GM12878 (cell line): Measurements from ENCODE around the gene PDHA1. TPM values are rescaled to one million over a fixed set of nuclear protein-coding genes. Genes with fewer than 3 reads are reported as not detected.

Source experiments
- ATAC-seq: fragments of 200-7000 bp; cut with Tn5 transposase; 3 replicates; pipeline ENCODE4 v1.9.1; 2020; ENCODE audit warnings: mild to moderate bottlenecking, moderate library complexity
- BruUV-seq: library from RNA; stranded (reverse); fragments of 400-500 nt; replicated peaks from 2 replicates; lab custom pipeline; 2021; lab: Mats Ljungman, UMichigan
- CTCF ChIA-PET: fragments of 300-600 bp; sonication (Branson Sonifier 250); formaldehyde crosslinking; extraction: SDS; loops from one replicate; lab custom pipeline; 2021; ENCODE audit warnings: inconsistent platforms; lab: Yijun Ruan, JAX
- POLR2A ChIA-PET: fragments of 350-600 bp; formaldehyde crosslinking; extraction: SDS; loops from one replicate; lab custom pipeline; 2021; ENCODE audit warnings: inconsistent platforms; lab: Charles Lee
- RAD21 ChIA-PET: fragments of 300-600 bp; sonication (Branson Sonifier 250); formaldehyde crosslinking; loops from one replicate; lab custom pipeline; 2023; ENCODE audit warnings: antibody characterized with exemption; ENCODE audit not compliant: unreplicated experiment; lab: Charles Lee
- SMC1A ChIA-PET: fragments of 300-600 bp; sonication (Branson Sonifier 250); formaldehyde crosslinking; loops from one replicate; lab custom pipeline; 2023; ENCODE audit not compliant: unreplicated experiment, uncharacterized antibody; lab: Charles Lee
- DNase-seq: peaks from one replicate; pipeline ENCODE4 v3.0.0-alpha.2; 2011; ENCODE audit warnings: low read depth, low spot score
- FAIRE-seq: peaks from 3 replicates; lab custom pipeline; 2011; peaks lifted over from hg19 to GRCh38; lab: Jason Lieb, UNC
- H2AFZ ChIP-seq: 2 replicates; pipeline ENCODE4 v1.6.0; 2011; ENCODE audit warnings: low read depth, low read length, control low read depth; ENCODE audit not compliant: control insufficient read depth
- H3K27ac ChIP-seq: 2 replicates; pipeline ENCODE4 v1.5.1; 2011; ENCODE audit warnings: control low read depth; ENCODE audit not compliant: control insufficient read depth, insufficient read depth
- H3K27me3 ChIP-seq, 2 experiments: replicated peaks in 1 of 2; 2 replicates each; pipeline versions ENCODE4 v1.6.0 to v1.6.1; 2011; ENCODE audit warnings: low read length in 1 of 2; ENCODE audit not compliant: control insufficient read depth in 2 of 2, insufficient read depth in 2 of 2
- H3K36me3 ChIP-seq, 2 experiments: 2 replicates each; pipeline ENCODE4 v1.5.1; 2011; ENCODE audit warnings: low read length in 1 of 2; ENCODE audit not compliant: control insufficient read depth in 2 of 2, insufficient read depth in 2 of 2
- H3K4me1 ChIP-seq: 2 replicates; pipeline ENCODE4 v1.6.1; 2011; ENCODE audit warnings: mild to moderate bottlenecking, low read length, moderate library complexity, mixed read lengths; ENCODE audit not compliant: control insufficient read depth, insufficient read depth
- H3K4me2 ChIP-seq: 2 replicates; pipeline ENCODE4 v1.6.0; 2011; ENCODE audit warnings: control low read depth; ENCODE audit not compliant: control insufficient read depth, insufficient read depth
- H3K4me3 ChIP-seq: fragments of 200-600 bp; sonication (generic); 2 replicates; pipeline ENCODE4 v1.5.1; 2016
- H3K79me2 ChIP-seq: 2 replicates; pipeline ENCODE4 v1.6.0; 2011; ENCODE audit warnings: low read length; ENCODE audit not compliant: control insufficient read depth, insufficient read depth
- H3K9ac ChIP-seq: 2 replicates; pipeline ENCODE4 v1.8.0; 2011; ENCODE audit warnings: low read length, control low read depth, mixed read lengths; ENCODE audit not compliant: control insufficient read depth, insufficient read depth
- H3K9me3 ChIP-seq: replicated peaks from 3 replicates; pipeline ENCODE4 v1.5.1; 2011; ENCODE audit warnings: mild to moderate bottlenecking, low read length; ENCODE audit not compliant: control insufficient read depth, insufficient read depth
- H4K20me1 ChIP-seq: 2 replicates; pipeline ENCODE4 v1.6.0; 2011; ENCODE audit not compliant: control insufficient read depth, insufficient read depth
- FOS ChIP-seq: IDR thresholded peaks from 3 replicates; pipeline ENCODE4 v1.6.1; 2011; ENCODE audit warnings: borderline replicate concordance; ENCODE audit not compliant: insufficient read length; ENCODE audit errors: extremely low read depth
- JUNB ChIP-seq: IDR thresholded peaks from 2 replicates; pipeline ENCODE4 v1.6.1; 2016; ENCODE audit warnings: antibody characterized with exemption, mild to moderate bottlenecking
- NBN ChIP-seq: fragments of 450-650 bp; IDR thresholded peaks from 2 replicates; pipeline ENCODE4 v1.6.1; 2016
- NFXL1 ChIP-seq: fragments of 450-650 bp; IDR thresholded peaks from 2 replicates; pipeline ENCODE4 v1.6.1; 2017; ENCODE audit warnings: antibody characterized with exemption, mild to moderate bottlenecking, borderline replicate concordance
- NRF1 ChIP-seq: conservative IDR thresholded peaks from 2 replicates; pipeline ENCODE4 v1.6.1; 2011; ENCODE audit warnings: mild to moderate bottlenecking, low read depth, low read length, improper control_type of control experiment
- PBX3 ChIP-seq: IDR thresholded peaks from 2 replicates; pipeline ENCODE4 v1.6.1; 2011; ENCODE audit warnings: mild to moderate bottlenecking, low read depth, low read length, moderate library complexity; ENCODE audit not compliant: insufficient replicate concordance
- SIX5 ChIP-seq: IDR thresholded peaks from 2 replicates; pipeline ENCODE4 v1.6.1; 2011; ENCODE audit warnings: mild to moderate bottlenecking, low read depth, low read length, moderate library complexity; ENCODE audit not compliant: severe bottlenecking
- SUPT20H ChIP-seq: IDR thresholded peaks from 2 replicates; pipeline ENCODE4 v1.6.1; 2011; ENCODE audit warnings: low read depth, mild to moderate bottlenecking, low read length, moderate library complexity, borderline replicate concordance; ENCODE audit not compliant: control insufficient read depth
- TAF1 ChIP-seq: IDR thresholded peaks from 2 replicates; pipeline ENCODE4 v1.6.1; 2011; ENCODE audit warnings: mild to moderate bottlenecking, low read depth, low read length, borderline replicate concordance
- ZBTB33 ChIP-seq: fragments of 450-650 bp; IDR thresholded peaks from 2 replicates; pipeline ENCODE4 v1.6.1; 2017; ENCODE audit warnings: mild to moderate bottlenecking
- WGBS: methylation state at CpG from one replicate; pipeline ENCODE4 v1.1.6; 2016; ENCODE audit warnings: low lambda C conversion rate; ENCODE audit not compliant: insufficient replicate concordance, insufficient coverage; ENCODE audit errors: missing lambda C conversion rate; 5-methylcytosine and 5-hydroxymethylcytosine counted together
- in situ Hi-C: fragments of 300-500 bp; cut with MboI; formaldehyde crosslinking; loops from 9 replicates; pipeline ENCODE4 v1.14.3; 2018; ENCODE audit warnings: mixed read lengths
- intact Hi-C: fragments of 100-400 bp; cut with micrococcal nuclease; formaldehyde crosslinking; loops from one replicate; pipeline ENCODE4 v1.14.2; 2022; ENCODE audit not compliant: unreplicated experiment
- polyA plus RNA-seq, 11 experiments: library from polyadenylated mRNA; depleted of rRNA in 4 of 11; unstranded in 6 of 11; stranded (reverse) in 5 of 11; fragments of >200 nt; fragmentation: Nextera tagmentation in 4 of 11; fragmentation: Illumina TruSeq in 1 of 11; extraction: Ambion mirVana in 4 of 11; extraction: Trizol in 1 of 11; gene quantifications; 1 replicate in 1 of 11; 2 replicates in 10 of 11; pipeline versions ENCODE4 v1.2.1 to v1.2.3, GENCODE V29; 2011 to 2016; ENCODE audit warnings: inconsistent platforms in 2 of 11, missing spikeins in 2 of 11, low read depth in 1 of 11
- total RNA-seq, 4 experiments: library from RNA; depleted of rRNA in 3 of 4; stranded (reverse); fragments of >200 nt in 3 of 4; fragmentation: Illumina TruSeq in 1 of 4; extraction: Trizol in 1 of 4; gene quantifications; 2 replicates each; pipeline versions ENCODE4 v1.2.1 to v1.2.3, GENCODE V29; 2013 to 2021
- TF ChIP-seq, protein P1 (sequence below): IDR thresholded peaks from 2 replicates; pipeline ENCODE4 v1.6.1; 2012; ENCODE audit warnings: improper control_type of control experiment, low read depth, low read length; ENCODE audit not compliant: insufficient replicate concordance
- TF ChIP-seq, protein P2 (sequence below): fragments of 150-350 bp; IDR thresholded peaks from 2 replicates; pipeline ENCODE4 v1.6.1; 2016; ENCODE audit warnings: low read depth, low read length

The PDHA1 gene
- total and polyA plus RNA-seq, 10 of the 15 experiments (the other 5 are each of a cell fraction or from before 2014, with no cell fraction given) = 175 to 370 (median 270) TPM

DNA sequence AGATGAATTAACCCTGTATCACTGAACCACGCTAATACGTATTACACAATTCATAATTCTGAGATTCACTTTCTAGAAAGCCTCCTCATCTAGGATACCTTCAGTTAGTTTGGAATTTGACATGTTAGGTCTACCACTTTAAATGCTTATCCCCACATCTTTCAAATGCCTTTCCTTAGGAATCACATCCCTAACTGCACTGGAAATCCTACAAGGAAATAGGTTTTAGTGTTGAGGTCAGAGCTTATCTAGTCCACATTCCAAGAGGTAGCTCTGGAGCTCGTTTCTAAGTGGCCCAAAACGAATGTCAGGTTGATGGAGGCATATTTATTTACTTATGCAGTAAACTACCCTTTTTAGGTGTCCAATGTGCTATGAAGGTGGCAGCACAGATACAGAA, 18.0 kb downstream of the PDHA1 start:
- peaks cover 3% of the 10 kb centered on the region; the same call in 2 of the 3 replicates for H3K9me3 ChIP-seq
- ATAC-seq = no peak
- H3K4me3 ChIP-seq = no peak overlapping the region
- no peak overlapping the region for H3K27ac ChIP-seq
- H3K9ac ChIP-seq = no peak overlapping the region
- in situ Hi-C loops (loop anchor here (25.0 kb wide), 1 partner anchor 526 kb away; the partner anchor contains the start of gene SH3KBP1), intact Hi-C loops (no loop called here)
- BruUV-seq = no TSS peak
- ChIA-PET CTCF (interaction anchor here (0.6 to 3.1 kb wide), 3 partner anchors 10 to 549 kb away, joined by 3 to 12 read pairs (median 4); no protein-coding TSS in a partner anchor), RAD21 (no interaction called here), SMC1A (no interaction called here), POLR2A (interaction anchor here (0.7 kb wide), 1 partner anchor 1041 kb away, joined by 5 read pairs; no protein-coding TSS in a partner anchor)
- H4K20me1 ChIP-seq = no peaks in the 10 kb centered on the region
- WGBS = 62% methylated on average over 4 of the region's 4 CpGs
- no peak for FAIRE-seq
- peaks cover 2 to 9% of the 10 kb centered on the region in 2 experiments; a peak in 2 of 4 replicates for H3K36me3 ChIP-seq
- no peaks in the 10 kb centered on the region for H3K79me2 ChIP-seq
- H3K4me2 ChIP-seq = no peak overlapping the region
- no peak overlapping the region for H2AFZ ChIP-seq
- H3K27me3 ChIP-seq = no peaks in the 10 kb centered on the region
- DNase-seq = no peak
- no peaks in the 10 kb centered on the region for H3K4me1 ChIP-seq
- TF ChIP-seq TAF1 = no peak
- no peak for TF ChIP-seq JUNB
- TF ChIP-seq FOS = no peak
- no peak for TF ChIP-seq NRF1
- TF ChIP-seq, protein P1, sequence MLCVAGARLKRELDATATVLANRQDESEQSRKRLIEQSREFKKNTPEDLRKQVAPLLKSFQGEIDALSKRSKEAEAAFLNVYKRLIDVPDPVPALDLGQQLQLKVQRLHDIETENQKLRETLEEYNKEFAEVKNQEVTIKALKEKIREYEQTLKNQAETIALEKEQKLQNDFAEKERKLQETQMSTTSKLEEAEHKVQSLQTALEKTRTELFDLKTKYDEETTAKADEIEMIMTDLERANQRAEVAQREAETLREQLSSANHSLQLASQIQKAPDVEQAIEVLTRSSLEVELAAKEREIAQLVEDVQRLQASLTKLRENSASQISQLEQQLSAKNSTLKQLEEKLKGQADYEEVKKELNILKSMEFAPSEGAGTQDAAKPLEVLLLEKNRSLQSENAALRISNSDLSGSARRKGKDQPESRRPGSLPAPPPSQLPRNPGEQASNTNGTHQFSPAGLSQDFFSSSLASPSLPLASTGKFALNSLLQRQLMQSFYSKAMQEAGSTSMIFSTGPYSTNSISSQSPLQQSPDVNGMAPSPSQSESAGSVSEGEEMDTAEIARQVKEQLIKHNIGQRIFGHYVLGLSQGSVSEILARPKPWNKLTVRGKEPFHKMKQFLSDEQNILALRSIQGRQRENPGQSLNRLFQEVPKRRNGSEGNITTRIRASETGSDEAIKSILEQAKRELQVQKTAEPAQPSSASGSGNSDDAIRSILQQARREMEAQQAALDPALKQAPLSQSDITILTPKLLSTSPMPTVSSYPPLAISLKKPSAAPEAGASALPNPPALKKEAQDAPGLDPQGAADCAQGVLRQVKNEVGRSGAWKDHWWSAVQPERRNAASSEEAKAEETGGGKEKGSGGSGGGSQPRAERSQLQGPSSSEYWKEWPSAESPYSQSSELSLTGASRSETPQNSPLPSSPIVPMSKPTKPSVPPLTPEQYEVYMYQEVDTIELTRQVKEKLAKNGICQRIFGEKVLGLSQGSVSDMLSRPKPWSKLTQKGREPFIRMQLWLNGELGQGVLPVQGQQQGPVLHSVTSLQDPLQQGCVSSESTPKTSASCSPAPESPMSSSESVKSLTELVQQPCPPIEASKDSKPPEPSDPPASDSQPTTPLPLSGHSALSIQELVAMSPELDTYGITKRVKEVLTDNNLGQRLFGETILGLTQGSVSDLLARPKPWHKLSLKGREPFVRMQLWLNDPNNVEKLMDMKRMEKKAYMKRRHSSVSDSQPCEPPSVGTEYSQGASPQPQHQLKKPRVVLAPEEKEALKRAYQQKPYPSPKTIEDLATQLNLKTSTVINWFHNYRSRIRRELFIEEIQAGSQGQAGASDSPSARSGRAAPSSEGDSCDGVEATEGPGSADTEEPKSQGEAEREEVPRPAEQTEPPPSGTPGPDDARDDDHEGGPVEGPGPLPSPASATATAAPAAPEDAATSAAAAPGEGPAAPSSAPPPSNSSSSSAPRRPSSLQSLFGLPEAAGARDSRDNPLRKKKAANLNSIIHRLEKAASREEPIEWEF = no peak
- TF ChIP-seq SUPT20H = no peak
- TF ChIP-seq PBX3 = no peak
- no peak for TF ChIP-seq NBN
- TF ChIP-seq NFXL1 = no peak
- no peak for TF ChIP-seq SIX5
- TF ChIP-seq, protein P2, sequence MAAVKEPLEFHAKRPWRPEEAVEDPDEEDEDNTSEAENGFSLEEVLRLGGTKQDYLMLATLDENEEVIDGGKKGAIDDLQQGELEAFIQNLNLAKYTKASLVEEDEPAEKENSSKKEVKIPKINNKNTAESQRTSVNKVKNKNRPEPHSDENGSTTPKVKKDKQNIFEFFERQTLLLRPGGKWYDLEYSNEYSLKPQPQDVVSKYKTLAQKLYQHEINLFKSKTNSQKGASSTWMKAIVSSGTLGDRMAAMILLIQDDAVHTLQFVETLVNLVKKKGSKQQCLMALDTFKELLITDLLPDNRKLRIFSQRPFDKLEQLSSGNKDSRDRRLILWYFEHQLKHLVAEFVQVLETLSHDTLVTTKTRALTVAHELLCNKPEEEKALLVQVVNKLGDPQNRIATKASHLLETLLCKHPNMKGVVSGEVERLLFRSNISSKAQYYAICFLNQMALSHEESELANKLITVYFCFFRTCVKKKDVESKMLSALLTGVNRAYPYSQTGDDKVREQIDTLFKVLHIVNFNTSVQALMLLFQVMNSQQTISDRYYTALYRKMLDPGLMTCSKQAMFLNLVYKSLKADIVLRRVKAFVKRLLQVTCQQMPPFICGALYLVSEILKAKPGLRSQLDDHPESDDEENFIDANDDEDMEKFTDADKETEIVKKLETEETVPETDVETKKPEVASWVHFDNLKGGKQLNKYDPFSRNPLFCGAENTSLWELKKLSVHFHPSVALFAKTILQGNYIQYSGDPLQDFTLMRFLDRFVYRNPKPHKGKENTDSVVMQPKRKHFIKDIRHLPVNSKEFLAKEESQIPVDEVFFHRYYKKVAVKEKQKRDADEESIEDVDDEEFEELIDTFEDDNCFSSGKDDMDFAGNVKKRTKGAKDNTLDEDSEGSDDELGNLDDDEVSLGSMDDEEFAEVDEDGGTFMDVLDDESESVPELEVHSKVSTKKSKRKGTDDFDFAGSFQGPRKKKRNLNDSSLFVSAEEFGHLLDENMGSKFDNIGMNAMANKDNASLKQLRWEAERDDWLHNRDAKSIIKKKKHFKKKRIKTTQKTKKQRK = no peak
- TF ChIP-seq ZBTB33 = no peak
